Measurements from ENCODE around the gene VTI1A.

DNA sequence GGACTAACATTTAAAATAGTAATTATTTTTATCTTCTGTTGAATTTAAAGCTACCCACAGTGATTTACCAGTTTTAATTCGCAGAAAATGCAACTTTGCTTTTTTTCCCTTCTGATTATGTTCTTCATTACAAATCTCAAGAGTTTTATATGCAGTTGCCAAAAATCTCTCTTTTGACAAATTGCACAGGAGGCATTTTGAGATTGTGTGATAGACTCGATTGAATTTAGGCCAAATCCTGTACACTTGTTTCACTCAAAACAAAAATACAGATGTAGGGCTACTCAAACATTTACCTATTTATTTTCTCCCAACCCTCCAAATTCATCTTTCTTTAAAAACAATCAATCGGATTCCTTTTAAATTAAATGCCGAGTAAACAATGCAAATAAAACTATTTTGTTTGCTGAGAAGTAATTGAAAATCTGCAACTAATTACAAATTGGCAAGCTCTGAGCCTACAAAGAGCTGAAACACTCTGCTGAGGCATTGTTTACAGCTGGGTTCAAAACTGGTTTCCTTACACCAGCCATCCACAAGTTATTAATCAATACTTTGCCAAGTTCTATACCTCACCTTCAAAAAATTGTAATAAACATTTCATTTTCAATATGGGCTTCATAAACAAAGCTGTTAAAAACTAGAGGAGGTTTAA, 288.2 kb downstream of the VTI1A start:
- TF ChIP-seq, protein P1, sequence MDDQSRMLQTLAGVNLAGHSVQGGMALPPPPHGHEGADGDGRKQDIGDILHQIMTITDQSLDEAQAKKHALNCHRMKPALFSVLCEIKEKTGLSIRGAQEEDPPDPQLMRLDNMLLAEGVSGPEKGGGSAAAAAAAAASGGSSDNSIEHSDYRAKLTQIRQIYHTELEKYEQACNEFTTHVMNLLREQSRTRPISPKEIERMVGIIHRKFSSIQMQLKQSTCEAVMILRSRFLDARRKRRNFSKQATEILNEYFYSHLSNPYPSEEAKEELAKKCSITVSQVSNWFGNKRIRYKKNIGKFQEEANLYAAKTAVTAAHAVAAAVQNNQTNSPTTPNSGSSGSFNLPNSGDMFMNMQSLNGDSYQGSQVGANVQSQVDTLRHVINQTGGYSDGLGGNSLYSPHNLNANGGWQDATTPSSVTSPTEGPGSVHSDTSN (CRISPR knock-in tag; IDR thresholded peaks at IDR 0.05), result no peak
- TF ChIP-seq, protein P2, sequence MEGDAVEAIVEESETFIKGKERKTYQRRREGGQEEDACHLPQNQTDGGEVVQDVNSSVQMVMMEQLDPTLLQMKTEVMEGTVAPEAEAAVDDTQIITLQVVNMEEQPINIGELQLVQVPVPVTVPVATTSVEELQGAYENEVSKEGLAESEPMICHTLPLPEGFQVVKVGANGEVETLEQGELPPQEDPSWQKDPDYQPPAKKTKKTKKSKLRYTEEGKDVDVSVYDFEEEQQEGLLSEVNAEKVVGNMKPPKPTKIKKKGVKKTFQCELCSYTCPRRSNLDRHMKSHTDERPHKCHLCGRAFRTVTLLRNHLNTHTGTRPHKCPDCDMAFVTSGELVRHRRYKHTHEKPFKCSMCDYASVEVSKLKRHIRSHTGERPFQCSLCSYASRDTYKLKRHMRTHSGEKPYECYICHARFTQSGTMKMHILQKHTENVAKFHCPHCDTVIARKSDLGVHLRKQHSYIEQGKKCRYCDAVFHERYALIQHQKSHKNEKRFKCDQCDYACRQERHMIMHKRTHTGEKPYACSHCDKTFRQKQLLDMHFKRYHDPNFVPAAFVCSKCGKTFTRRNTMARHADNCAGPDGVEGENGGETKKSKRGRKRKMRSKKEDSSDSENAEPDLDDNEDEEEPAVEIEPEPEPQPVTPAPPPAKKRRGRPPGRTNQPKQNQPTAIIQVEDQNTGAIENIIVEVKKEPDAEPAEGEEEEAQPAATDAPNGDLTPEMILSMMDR (tag by site-specific recombination; IDR thresholded peaks at IDR 0.05), result no peak
- TF ChIP-seq REST (tag by site-specific recombination; IDR thresholded peaks at IDR 0.05), result no peak
- TF ChIP-seq ZNF24 (tag by site-specific recombination; IDR thresholded peaks at IDR 0.05), result no peak
- TF ChIP-seq ZFP41 (tag by site-specific recombination; IDR thresholded peaks at IDR 0.05; ENCODE audit: borderline replicate concordance), result no peak
- no peak for TF ChIP-seq ELK4 (IDR thresholded peaks at IDR 0.05; ENCODE audit: borderline replicate concordance, low read depth, low read length)
- no peak for TF ChIP-seq ZNF48 (tag by site-specific recombination; IDR thresholded peaks at IDR 0.05)
- TF ChIP-seq ZNF274 (IDR thresholded peaks at IDR 0.05; ENCODE audit: low read length), result no peak
- TF ChIP-seq ZNF274 (tag by site-specific recombination; IDR thresholded peaks at IDR 0.05; ENCODE audit: borderline replicate concordance), result no peak
- TF ChIP-seq ZNF549 (tag by site-specific recombination; IDR thresholded peaks at IDR 0.05), result no peak
- no peak for TF ChIP-seq ZNF777 (tag by site-specific recombination; IDR thresholded peaks at IDR 0.05; ENCODE audit: borderline replicate concordance)
- no peak for TF ChIP-seq ZNF138 (tag by site-specific recombination; IDR thresholded peaks at IDR 0.05; ENCODE audit: borderline replicate concordance)
- TF ChIP-seq ZNF416 (tag by site-specific recombination; IDR thresholded peaks at IDR 0.05), result no peak
- no peak for TF ChIP-seq BCL11A (tag by site-specific recombination; IDR thresholded peaks at IDR 0.05; ENCODE audit: low read depth)
- TF ChIP-seq ZNF792 (tag by site-specific recombination; IDR thresholded peaks at IDR 0.05), result no peak
